BLaER1 treated with 17β-estradiol and CSF1 and Interleukin-3, amounts not matched to agents 10 nM and 100 nM (cell line): Measurements from ENCODE around the gene PRKCE.

Source experiments
- H3K27ac ChIP-seq, 11 experiments: shearing (Covaris generic); formaldehyde crosslinking; 2 replicates each; pipeline ENCODE4 v1.8.1; 2022
- H3K27me3 ChIP-seq, 11 experiments: shearing (Covaris generic); formaldehyde crosslinking; 2 replicates each; pipeline ENCODE4 v1.8.1; 2022
- H3K36me3 ChIP-seq, 11 experiments: shearing (Covaris generic); formaldehyde crosslinking; 2 replicates each; pipeline ENCODE4 v1.8.1; 2022
- H3K4me1 ChIP-seq, 10 experiments: shearing (Covaris generic); formaldehyde crosslinking; 2 replicates each; pipeline ENCODE4 v1.8.1; 2022
- H3K4me2 ChIP-seq, 11 experiments: shearing (Covaris generic); formaldehyde crosslinking; 2 replicates each; pipeline ENCODE4 v1.8.1; 2022
- H3K4me3 ChIP-seq, 10 experiments: shearing (Covaris generic); formaldehyde crosslinking; 2 replicates each; pipeline ENCODE4 v1.8.1; 2022
- H3K9ac ChIP-seq, 11 experiments: shearing (Covaris generic); formaldehyde crosslinking; 2 replicates each; pipeline ENCODE4 v1.8.1; 2022
- H3K9me3 ChIP-seq, 11 experiments: shearing (Covaris generic); formaldehyde crosslinking; replicated peaks in 1 of 11; 2 replicates each; pipeline ENCODE4 v1.8.1; 2022
- H4K20me1 ChIP-seq, 11 experiments: shearing (Covaris generic); formaldehyde crosslinking; 2 replicates each; pipeline ENCODE4 v1.8.1; 2022
- Cebpa-rat ChIP-seq, 11 experiments: shearing (Covaris generic); IDR thresholded peaks; 2 replicates each; pipeline ENCODE4 v1.8.1; 2022

The PRKCE gene

DNA sequence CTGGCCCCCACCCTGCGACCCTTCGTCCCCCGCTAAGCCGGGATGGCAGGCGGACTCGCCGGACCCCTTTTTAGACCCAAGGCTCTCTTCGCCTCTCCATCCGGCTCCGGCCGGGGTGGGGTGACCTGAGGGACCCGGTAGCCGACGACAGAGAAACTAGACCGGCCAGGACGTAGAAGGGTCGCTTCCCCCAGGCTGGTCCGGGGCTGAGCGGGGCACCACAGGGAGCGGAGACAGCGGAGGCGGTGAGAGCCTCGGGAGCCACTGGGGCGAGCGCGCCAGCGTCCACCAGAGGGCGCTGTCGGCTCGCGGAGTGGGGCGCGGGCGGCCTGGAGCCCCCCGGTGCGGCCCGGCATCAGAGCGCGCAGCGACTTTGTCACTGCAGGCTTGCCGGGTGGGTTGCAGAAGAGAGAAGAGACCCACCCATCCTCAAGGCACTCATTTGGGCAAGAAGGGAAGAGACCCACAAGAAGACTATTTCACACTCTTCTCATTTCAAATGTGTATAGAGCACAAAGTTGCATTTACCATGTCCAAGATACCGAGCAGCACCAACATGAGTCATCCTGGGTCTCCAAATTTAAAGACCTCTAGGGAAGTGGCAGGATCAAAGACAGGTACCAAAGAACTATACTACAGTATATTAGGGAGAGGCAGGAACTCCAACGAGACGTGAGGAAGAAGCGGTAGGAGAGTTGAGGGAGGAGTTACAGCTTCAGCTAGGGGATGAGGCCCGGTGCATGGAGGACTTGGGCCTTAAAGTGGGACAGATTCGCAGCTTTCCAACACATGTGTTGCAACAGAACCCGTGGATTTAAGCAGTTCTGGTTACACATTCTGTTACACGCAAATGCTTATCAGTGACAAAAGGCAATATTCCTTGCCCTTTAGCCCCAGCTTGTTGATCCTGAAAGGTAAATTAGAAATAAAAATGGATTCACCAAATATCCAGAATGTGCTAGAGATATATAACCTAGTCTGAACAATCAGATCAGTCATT lies 7.6 kb upstream of the PRKCE start:
- Histone ChIP-seq H3K9me3 (no peaks in the 10 kb centered on the region), H3K27me3 (peaks cover 0 to 25% (median 0%) of the 10 kb centered on the region in 11 experiments; a peak in 7 of 22 replicates), H3K27ac (peak overlapping the region in 10 of 11 experiments; percentile 19 to 66 (median 54); a peak in 14 of 22 replicates), H4K20me1 (peaks cover 0 to 5% (median 0%) of the 10 kb centered on the region in 11 experiments; a peak in 5 of 22 replicates), H3K36me3 (no peaks in the 10 kb centered on the region), H3K4me3 (peak overlapping the region; percentile 52 to 71 (median 60)), H3K9ac (peak overlapping the region; percentile 62 to 80 (median 76)), H3K4me2 (peak overlapping the region; percentile 87 to 96 (median 93)), H3K4me1 (peaks cover 17 to 36% (median 33%) of the 10 kb centered on the region in 10 experiments)
- no peak for TF ChIP-seq Cebpa-rat (IDR thresholded peaks at IDR 0.05)

GRCh38 chr2:45646289-45646688 lies 5.2 kb upstream of the PRKCE start:
- Histone ChIP-seq H3K4me1 (peaks cover 26 to 45% (median 42%) of the 10 kb centered on the region in 10 experiments), H3K4me3 (no peak overlapping the region), H4K20me1 (peaks cover 0 to 12% (median 0%) of the 10 kb centered on the region in 11 experiments; a peak in 7 of 22 replicates), H3K27ac (no peak overlapping the region), H3K9ac (no peak overlapping the region), H3K4me2 (no peak overlapping the region), H3K9me3 (no peaks in the 10 kb centered on the region), H3K27me3 (peaks cover 0 to 17% (median 0%) of the 10 kb centered on the region in 11 experiments; a peak in 7 of 22 replicates), H3K36me3 (no peaks in the 10 kb centered on the region)
- TF ChIP-seq Cebpa-rat (IDR thresholded peaks at IDR 0.05), result no peak

DNA sequence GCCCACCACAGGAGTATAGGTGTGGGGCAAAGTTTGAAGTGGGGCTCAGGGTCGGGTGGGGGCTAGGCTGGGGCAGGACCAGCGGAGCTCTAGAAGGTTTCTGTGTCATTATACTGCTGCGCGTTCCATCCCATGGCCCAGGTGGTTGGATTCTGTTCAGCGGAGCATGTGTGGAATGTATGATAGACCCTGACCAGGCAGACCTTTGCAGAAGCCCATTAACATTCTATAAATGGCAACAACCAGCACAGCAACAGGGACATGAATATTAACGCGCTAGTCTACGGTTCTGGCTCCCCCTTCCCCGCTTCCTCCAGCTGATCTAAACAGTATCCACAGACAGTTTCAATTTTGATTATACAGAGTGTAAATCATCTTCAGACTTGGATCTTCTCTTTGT lies 4.1 kb upstream of the PRKCE start:
- no peaks in the 10 kb centered on the region for H3K36me3 ChIP-seq
- H3K4me1 ChIP-seq, result peaks cover 26 to 45% (median 42%) of the 10 kb centered on the region in 10 experiments
- H3K27me3 ChIP-seq, result peaks cover 0 to 12% (median 0%) of the 10 kb centered on the region in 11 experiments; a peak in 7 of 22 replicates
- peaks cover 0 to 21% (median 4%) of the 10 kb centered on the region in 11 experiments; a peak in 10 of 22 replicates for H4K20me1 ChIP-seq
- H3K9ac ChIP-seq, result no peak overlapping the region
- H3K27ac ChIP-seq, result no peak overlapping the region
- no peaks in the 10 kb centered on the region for H3K9me3 ChIP-seq
- no peak for TF ChIP-seq Cebpa-rat (IDR thresholded peaks at IDR 0.05)
- no peak overlapping the region for H3K4me3 ChIP-seq
- H3K4me2 ChIP-seq, result peak overlapping the region; percentile 85 to 97 (median 93)

GRCh38 chr2:45647986-45648520 lies 3.4 kb upstream of the PRKCE start:
- H3K36me3 ChIP-seq, result no peaks in the 10 kb centered on the region
- TF ChIP-seq Cebpa-rat (IDR thresholded peaks at IDR 0.05), result no peak
- H3K9ac ChIP-seq, result no peak overlapping the region
- no peak overlapping the region for H3K27ac ChIP-seq
- H3K4me3 ChIP-seq, result no peak overlapping the region
- H3K9me3 ChIP-seq, result no peaks in the 10 kb centered on the region
- H3K4me2 ChIP-seq, result peak overlapping the region; percentile 85 to 97 (median 93); a peak in 21 of 22 replicates
- peaks cover 0 to 28% (median 9%) of the 10 kb centered on the region in 11 experiments; a peak in 15 of 22 replicates for H4K20me1 ChIP-seq
- H3K4me1 ChIP-seq, result peaks cover 32 to 45% (median 41%) of the 10 kb centered on the region in 10 experiments
- peaks cover 0 to 5% (median 0%) of the 10 kb centered on the region in 11 experiments; a peak in 7 of 22 replicates for H3K27me3 ChIP-seq

GRCh38 chr2:45648636-45649035 lies 2.8 kb upstream of the PRKCE start:
- no peak for TF ChIP-seq Cebpa-rat (IDR thresholded peaks at IDR 0.05)
- Histone ChIP-seq H3K4me1 (peaks cover 32 to 46% (median 38%) of the 10 kb centered on the region in 10 experiments), H3K4me3 (peak overlapping the region in 5 of 10 experiments; percentile 87 to 95 (median 93); a peak in 4 of 20 replicates), H3K27me3 (peaks cover 0 to 4% (median 0%) of the 10 kb centered on the region in 11 experiments; a peak in 4 of 22 replicates), H3K9me3 (no peaks in the 10 kb centered on the region), H3K27ac (no peak overlapping the region), H4K20me1 (peaks cover 6 to 34% (median 15%) of the 10 kb centered on the region in 11 experiments; a peak in 20 of 22 replicates), H3K9ac (peak overlapping the region in 2 of 11 experiments; percentile 95; a peak in 2 of 22 replicates), H3K36me3 (peaks cover 0 to 4% (median 0%) of the 10 kb centered on the region in 11 experiments; a peak in 5 of 22 replicates), H3K4me2 (peak overlapping the region; percentile 85 to 97 (median 93); a peak in 21 of 22 replicates)

GRCh38 chr2:45649462-45649857 lies 2.0 kb upstream of the PRKCE start:
- Histone ChIP-seq H3K4me3 (peak overlapping the region; percentile 76 to 95 (median 90)), H3K4me1 (peaks cover 38 to 50% (median 42%) of the 10 kb centered on the region in 10 experiments), H3K36me3 (peaks cover 0 to 12% (median 8%) of the 10 kb centered on the region in 11 experiments; a peak in 10 of 22 replicates), H4K20me1 (peaks cover 12 to 42% (median 23%) of the 10 kb centered on the region in 11 experiments; a peak in 20 of 22 replicates), H3K27me3 (peaks cover 0 to 3% (median 0%) of the 10 kb centered on the region in 11 experiments; a peak in 2 of 22 replicates), H3K9me3 (no peaks in the 10 kb centered on the region), H3K4me2 (peak overlapping the region; percentile 85 to 97 (median 93)), H3K9ac (peak overlapping the region; percentile 92 to 97 (median 94)), H3K27ac (peak overlapping the region in 10 of 11 experiments; percentile 89 to 96 (median 92); a peak in 20 of 22 replicates)
- TF ChIP-seq Cebpa-rat (IDR thresholded peaks at IDR 0.05), result no peak

DNA sequence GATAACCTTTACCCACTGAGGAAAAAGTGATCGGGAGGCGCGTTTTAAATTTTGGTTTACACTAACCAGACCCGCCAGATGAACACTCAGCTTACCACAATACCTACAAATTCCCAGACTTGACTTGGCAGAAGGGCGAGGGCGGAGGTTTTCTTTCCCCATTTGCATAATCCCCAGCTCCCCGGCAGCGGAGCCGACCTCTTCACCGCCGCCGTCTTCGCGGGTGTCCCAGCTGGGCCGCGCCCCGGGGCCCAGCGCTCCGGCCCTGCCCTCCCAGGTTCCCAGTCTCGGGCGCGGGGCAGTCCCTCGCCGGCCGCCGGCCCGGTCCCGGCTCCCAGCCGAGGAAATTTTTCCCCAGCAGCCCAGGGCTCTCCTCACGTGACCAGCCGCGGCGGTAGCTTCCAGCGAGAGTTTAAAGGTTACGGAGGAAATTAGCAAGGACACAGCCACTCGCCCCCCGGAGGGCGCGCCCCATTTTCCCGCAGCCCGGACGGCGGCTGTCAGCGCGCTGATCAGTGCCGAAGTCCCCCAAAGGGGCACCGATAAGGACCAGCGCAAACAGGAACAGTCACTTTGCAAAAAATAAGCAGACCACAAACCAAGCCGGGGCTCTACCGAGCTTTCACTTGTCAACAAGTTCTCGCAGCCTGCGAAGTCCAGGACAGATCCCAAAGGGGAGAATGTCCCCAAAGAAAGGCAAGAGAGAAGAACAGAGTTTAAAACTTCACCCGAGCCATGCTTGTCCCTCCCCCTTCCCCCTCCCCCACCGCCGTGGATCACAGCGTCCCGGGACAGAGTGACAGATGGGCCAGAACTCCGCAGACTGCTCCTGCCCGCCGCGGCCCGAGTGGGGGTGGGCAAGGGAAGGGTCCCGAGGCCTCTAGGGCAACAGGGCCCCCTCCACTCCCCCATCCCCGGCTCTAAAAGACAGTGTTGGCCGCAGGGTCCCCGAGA lies 1.3 kb upstream of the PRKCE start:
- Histone ChIP-seq H3K9ac (peak overlapping the region; percentile 92 to 97 (median 94)), H3K4me3 (peak overlapping the region; percentile 76 to 95 (median 90)), H3K27me3 (peaks cover 0 to 3% (median 0%) of the 10 kb centered on the region in 11 experiments; a peak in 2 of 22 replicates), H3K27ac (peak overlapping the region; percentile 89 to 96 (median 91)), H3K4me1 (peaks cover 45 to 56% (median 47%) of the 10 kb centered on the region in 10 experiments), H3K4me2 (peak overlapping the region; percentile 85 to 97 (median 93)), H4K20me1 (peaks cover 12 to 49% (median 30%) of the 10 kb centered on the region in 11 experiments; a peak in 20 of 22 replicates), H3K9me3 (no peaks in the 10 kb centered on the region), H3K36me3 (peaks cover 0 to 19% (median 14%) of the 10 kb centered on the region in 11 experiments; a peak in 13 of 22 replicates)
- no peak for TF ChIP-seq Cebpa-rat (IDR thresholded peaks at IDR 0.05)
